Measurements from ENCODE around the gene CAMTA1. TPM values are rescaled to one million over a fixed set of nuclear protein-coding genes. Genes with fewer than 3 reads are reported as not detected.

Gene CAMTA1
- polyA plus RNA-seq, 1 experiment, result 23.1 TPM

GRCh38 chr1:6960860-6961259 lies 175.6 kb downstream of the CAMTA1 start:
- H3K27me3 ChIP-seq (ENCODE audit: control insufficient read depth, insufficient read depth, low read length), result 0 out of 2 replicates have a peak, but pooled peaks cover under 1% of the 10 kb centered on the region
- POLR2A ChIA-PET, result interaction anchor here (0.5 kb wide), 1 partner anchor 70 kb away, joined by 6 read pairs; no protein-coding TSS in a partner anchor
- no peak for DNase-seq (ENCODE audit: low read depth)
- no peak overlapping the region for H3K4me3 ChIP-seq (ENCODE audit: low read depth, low read length)
- CTCF ChIA-PET, result interaction anchor here (1.1 kb wide), 2 partner anchors 13 to 109 kb away, joined by 3 read pairs; no protein-coding TSS in a partner anchor
- TF ChIP-seq, protein P1, sequence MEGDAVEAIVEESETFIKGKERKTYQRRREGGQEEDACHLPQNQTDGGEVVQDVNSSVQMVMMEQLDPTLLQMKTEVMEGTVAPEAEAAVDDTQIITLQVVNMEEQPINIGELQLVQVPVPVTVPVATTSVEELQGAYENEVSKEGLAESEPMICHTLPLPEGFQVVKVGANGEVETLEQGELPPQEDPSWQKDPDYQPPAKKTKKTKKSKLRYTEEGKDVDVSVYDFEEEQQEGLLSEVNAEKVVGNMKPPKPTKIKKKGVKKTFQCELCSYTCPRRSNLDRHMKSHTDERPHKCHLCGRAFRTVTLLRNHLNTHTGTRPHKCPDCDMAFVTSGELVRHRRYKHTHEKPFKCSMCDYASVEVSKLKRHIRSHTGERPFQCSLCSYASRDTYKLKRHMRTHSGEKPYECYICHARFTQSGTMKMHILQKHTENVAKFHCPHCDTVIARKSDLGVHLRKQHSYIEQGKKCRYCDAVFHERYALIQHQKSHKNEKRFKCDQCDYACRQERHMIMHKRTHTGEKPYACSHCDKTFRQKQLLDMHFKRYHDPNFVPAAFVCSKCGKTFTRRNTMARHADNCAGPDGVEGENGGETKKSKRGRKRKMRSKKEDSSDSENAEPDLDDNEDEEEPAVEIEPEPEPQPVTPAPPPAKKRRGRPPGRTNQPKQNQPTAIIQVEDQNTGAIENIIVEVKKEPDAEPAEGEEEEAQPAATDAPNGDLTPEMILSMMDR (IDR thresholded peaks at IDR 0.05; ENCODE audit: insufficient read depth, low read depth, low read length), result no peak
- H3K36me3 ChIP-seq (ENCODE audit: control insufficient read depth, insufficient read depth, low read length), result no peaks in the 10 kb centered on the region

GRCh38 chr1:6961289-6961688 lies 176.0 kb downstream of the CAMTA1 start:
- Histone ChIP-seq H3K36me3 (ENCODE audit: control insufficient read depth, insufficient read depth, low read length) (no peaks in the 10 kb centered on the region), H3K4me3 (ENCODE audit: low read depth, low read length) (no peak overlapping the region), H3K27me3 (ENCODE audit: control insufficient read depth, insufficient read depth, low read length) (no peaks in the 10 kb centered on the region)
- ChIA-PET POLR2A (no interaction called here), CTCF (interaction anchor here (1.1 kb wide), 1 partner anchor 13 kb away, joined by 3 read pairs; no protein-coding TSS in a partner anchor)
- no peak for DNase-seq (ENCODE audit: low read depth)
- TF ChIP-seq, protein P1 (IDR thresholded peaks at IDR 0.05; ENCODE audit: insufficient read depth, low read depth, low read length), result no peak

GRCh38 chr1:6961905-6962477 lies 176.7 kb downstream of the CAMTA1 start:
- Histone ChIP-seq H3K36me3 (ENCODE audit: control insufficient read depth, insufficient read depth, low read length) (no peaks in the 10 kb centered on the region), H3K27me3 (ENCODE audit: control insufficient read depth, insufficient read depth, low read length) (no peaks in the 10 kb centered on the region), H3K4me3 (ENCODE audit: low read depth, low read length) (no peak overlapping the region)
- CTCF ChIA-PET, result no interaction called here
- POLR2A ChIA-PET, result no interaction called here
- TF ChIP-seq, protein P1 (IDR thresholded peaks at IDR 0.05; ENCODE audit: insufficient read depth, low read depth, low read length), result no peak
- DNase-seq (ENCODE audit: low read depth), result no peak

DNA sequence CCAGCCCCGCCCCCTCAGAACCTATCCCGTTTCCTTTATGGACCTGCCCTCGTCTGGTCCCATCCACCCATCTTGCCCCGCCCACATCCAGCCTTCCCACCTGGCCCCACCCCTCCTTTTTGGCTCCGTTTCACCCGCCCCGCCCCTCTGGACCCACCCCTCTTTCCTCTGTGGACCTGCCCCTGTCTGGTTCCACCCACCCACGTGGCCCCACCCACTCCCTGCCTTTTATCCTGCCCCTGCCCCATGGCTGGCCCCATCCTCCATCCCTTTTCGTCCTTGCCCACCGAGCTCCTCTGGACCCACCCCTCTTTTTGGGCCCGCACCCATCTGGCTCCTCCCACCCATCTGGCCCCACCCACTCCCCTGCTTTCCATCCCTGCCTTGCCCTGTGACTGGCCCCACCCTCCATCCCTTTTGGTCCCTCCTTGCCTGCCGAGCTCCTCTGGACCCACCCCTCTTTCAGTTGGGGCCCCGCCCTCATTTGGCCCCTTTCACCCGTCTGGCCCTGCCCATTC lies 177.3 kb downstream of the CAMTA1 start:
- no peak for DNase-seq (ENCODE audit: low read depth)
- no peaks in the 10 kb centered on the region for H3K36me3 ChIP-seq (ENCODE audit: control insufficient read depth, insufficient read depth, low read length)
- no peak overlapping the region for H3K4me3 ChIP-seq (ENCODE audit: low read depth, low read length)
- ChIA-PET CTCF (no interaction called here), POLR2A (no interaction called here)
- H3K27me3 ChIP-seq (ENCODE audit: control insufficient read depth, insufficient read depth, low read length), result no peaks in the 10 kb centered on the region
- TF ChIP-seq, protein P1 (IDR thresholded peaks at IDR 0.05; ENCODE audit: insufficient read depth, low read depth, low read length), result no peak

DNA sequence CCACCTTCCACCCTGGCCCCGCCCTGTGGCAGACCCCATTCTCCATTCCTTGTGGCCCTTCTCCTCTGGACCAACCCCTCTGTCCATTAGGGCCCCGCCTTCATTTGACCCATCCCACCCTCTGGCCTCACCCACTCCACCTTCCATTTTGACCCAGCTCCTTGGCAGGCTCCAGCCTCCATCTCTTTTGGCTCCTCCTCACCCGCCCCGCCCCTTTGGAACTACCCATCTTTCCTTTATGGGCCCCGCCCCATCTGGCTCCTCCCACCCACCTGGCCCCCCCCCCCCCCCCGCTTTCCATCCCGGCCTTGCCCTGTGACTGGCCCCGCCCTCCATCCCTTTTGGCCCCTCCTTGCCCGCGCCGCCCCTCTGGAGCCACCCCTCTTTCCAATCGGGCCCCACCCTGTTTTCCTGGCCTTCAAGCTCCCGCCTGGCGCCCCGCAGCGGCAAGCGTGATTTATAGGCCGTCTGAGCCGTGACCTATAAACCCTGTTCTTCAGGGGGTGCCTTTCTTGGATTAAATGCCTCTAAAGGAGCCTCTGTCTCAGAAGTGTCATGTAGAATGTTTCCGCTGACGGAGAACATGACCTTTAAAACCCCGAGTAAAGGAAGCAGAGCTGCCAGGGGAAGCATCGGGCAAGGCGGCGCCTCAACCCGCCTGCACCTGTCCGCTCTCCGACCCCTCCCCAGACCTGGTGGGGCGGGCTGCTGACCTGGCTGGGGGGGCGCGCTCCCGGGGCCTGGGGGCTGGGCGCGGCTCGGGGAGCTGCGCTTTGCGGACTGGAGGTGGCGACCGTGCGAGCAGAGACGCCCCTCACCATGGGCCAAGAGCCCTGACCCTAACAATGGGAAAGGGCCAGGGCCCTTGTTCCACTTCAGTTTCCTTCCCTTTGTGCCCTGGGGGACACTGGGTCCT lies 178.0 kb downstream of the CAMTA1 start:
- Histone ChIP-seq H3K27me3 (ENCODE audit: control insufficient read depth, insufficient read depth, low read length) (no peaks in the 10 kb centered on the region), H3K4me3 (ENCODE audit: low read depth, low read length) (no peak overlapping the region), H3K36me3 (ENCODE audit: control insufficient read depth, insufficient read depth, low read length) (no peaks in the 10 kb centered on the region)
- TF ChIP-seq, protein P1 (IDR thresholded peaks at IDR 0.05; ENCODE audit: insufficient read depth, low read depth, low read length), result no peak
- POLR2A ChIA-PET, result no interaction called here
- CTCF ChIA-PET, result no interaction called here
- DNase-seq (ENCODE audit: low read depth), result no peak
